Measurements from ENCODE around the gene PLEKHG7. TPM values are rescaled to one million over a fixed set of nuclear protein-coding genes. Genes with fewer than 3 reads are reported as not detected.
"Not testable (repeated sequence)": the region's sequence is repeated elsewhere in the genome, so short reads cannot be mapped to it uniquely, and the experiment has no call there.

PLEKHG7 gene
- total and polyA plus RNA-seq, 2 experiments from 2014 or later: not detected

DNA sequence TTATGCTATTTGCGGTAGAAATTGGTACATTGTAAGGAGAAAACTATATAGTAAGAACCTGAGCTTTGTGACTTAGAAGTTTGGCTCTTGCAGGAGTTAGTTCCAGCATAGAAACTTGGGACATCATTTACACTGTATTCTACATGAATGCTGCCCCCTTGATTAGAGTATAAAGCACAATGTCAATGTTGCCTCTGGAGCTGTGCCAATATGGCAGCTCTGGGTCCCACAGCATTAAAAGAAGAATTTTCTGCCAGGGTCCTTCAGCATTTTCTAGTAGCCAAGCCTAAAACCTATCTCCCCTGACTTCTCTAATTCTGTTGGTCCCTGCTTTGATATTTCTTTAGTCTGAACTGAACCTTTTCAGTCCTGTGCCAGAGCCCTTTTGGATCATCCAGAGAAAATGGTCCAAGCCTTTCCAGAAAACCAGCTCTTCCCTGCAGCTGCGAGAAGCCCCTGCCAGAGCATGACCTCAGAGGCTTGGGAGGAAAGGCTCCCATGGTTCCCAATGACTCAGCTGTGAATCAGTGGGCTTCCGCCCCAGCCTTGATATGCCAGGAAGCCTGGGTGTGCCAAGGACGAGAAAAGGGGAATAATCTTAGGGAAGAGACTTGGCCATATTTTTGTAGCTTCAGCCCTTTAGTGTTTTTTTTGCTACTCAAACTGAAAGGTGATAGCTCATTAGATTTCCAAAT is 43.2 kb downstream of the PLEKHG7 start:
- TF ChIP-seq, protein P1, sequence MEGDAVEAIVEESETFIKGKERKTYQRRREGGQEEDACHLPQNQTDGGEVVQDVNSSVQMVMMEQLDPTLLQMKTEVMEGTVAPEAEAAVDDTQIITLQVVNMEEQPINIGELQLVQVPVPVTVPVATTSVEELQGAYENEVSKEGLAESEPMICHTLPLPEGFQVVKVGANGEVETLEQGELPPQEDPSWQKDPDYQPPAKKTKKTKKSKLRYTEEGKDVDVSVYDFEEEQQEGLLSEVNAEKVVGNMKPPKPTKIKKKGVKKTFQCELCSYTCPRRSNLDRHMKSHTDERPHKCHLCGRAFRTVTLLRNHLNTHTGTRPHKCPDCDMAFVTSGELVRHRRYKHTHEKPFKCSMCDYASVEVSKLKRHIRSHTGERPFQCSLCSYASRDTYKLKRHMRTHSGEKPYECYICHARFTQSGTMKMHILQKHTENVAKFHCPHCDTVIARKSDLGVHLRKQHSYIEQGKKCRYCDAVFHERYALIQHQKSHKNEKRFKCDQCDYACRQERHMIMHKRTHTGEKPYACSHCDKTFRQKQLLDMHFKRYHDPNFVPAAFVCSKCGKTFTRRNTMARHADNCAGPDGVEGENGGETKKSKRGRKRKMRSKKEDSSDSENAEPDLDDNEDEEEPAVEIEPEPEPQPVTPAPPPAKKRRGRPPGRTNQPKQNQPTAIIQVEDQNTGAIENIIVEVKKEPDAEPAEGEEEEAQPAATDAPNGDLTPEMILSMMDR (IDR thresholded peaks at IDR 0.05; ENCODE audit: low read depth, low read length): no peak
- Histone ChIP-seq H3K4me1 (ENCODE audit: low read depth) (no peaks in the 10 kb centered on the region), H3K27me3 (no peaks in the 10 kb centered on the region), H3K4me3 (no peak overlapping the region), H3K27ac (no peak overlapping the region), H3K9me3 (ENCODE audit: low read depth) (no peaks in the 10 kb centered on the region), H3K36me3 (no peaks in the 10 kb centered on the region)
- peak in 1 of 2 donors; percentile 95 for DNase-seq (ENCODE audit: low read depth in 1 of 2, low spot score in 1 of 2)

- no peaks in the 10 kb centered on the region for H3K27me3 ChIP-seq
- H3K4me1 ChIP-seq (ENCODE audit: low read depth): no peaks in the 10 kb centered on the region
- TF ChIP-seq, protein P1 (IDR thresholded peaks at IDR 0.05; ENCODE audit: low read depth, low read length): no peak
- no peaks in the 10 kb centered on the region for H3K9me3 ChIP-seq (ENCODE audit: low read depth)
- DNase-seq (ENCODE audit: low read depth in 1 of 2, low spot score in 1 of 2): no peak
- H3K36me3 ChIP-seq: no peaks in the 10 kb centered on the region
- no peak overlapping the region for H3K27ac ChIP-seq
- H3K4me3 ChIP-seq: no peak overlapping the region
These were observed 44.4 kb downstream of the PLEKHG7 start for GRCh38 chr12:92747151-92747550.

DNA sequence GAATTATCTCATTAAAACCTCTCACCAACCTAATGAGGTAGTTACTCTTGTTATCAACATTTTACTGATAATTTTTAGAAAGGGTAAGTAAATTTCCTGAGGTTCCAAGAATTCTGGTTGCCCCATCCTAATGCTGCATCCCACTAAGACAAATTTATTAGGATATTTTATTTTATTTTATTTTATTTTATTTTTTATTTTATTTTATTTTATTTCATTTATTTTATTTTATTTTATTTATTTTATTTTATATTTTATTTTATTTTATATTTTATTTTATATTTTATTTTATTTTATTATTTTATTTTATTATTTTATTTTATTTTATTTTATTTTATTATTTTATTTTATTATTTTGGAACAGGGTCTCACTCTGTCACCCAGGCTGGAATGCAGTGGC is 46.9 kb downstream of the PLEKHG7 start:
- not testable (repeated sequence) for H3K27ac ChIP-seq; H3K4me1 ChIP-seq (ENCODE audit: low read depth); H3K36me3 ChIP-seq; H3K27me3 ChIP-seq; H3K4me3 ChIP-seq; H3K9me3 ChIP-seq (ENCODE audit: low read depth); DNase-seq (ENCODE audit: low read depth in 1 of 2, low spot score in 1 of 2)

DNA sequence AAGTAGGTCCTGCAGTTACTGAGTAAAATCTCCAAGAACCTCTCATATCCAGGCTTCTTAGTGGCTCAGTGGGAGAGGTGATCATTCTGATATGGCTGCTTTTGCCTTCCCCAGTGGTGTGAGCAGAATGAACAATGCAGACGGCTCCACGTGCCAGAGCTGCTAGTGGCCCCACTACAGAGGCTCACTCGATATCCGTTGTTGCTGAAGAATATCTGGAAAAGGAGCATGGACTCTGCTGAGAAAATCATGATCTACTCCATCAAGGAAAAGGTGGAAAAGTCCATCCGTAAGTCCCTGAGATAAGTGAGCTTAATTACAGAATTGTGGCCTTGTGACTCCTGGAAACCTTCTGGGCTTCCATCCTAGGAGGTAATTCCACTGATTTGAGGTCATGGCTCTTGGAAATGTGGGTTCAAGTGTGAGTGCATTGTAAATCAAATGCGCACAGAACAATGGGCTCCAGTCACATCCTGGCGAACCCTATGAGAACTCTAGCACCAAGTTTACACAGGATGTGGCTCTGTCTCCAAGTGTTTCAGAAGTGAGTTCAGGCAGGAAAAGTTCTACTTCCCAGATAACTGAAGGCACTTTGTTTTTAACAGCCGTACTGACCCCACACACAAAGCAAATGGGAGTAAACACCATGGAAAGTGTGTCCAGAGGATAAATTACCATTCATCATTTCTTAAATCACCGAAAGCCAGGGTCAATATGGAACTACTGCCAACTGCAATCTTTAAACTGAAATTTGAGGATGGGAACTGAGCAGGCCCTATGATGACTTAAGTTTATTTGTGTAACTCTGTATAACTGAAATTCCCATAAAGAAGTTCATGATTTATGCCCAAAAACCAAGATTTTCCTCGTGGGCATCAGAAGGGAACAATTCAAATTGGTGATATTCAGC is 51.4 kb downstream of the PLEKHG7 start:
- H3K27ac ChIP-seq: no peak overlapping the region
- TF ChIP-seq, protein P1 (IDR thresholded peaks at IDR 0.05; ENCODE audit: low read depth, low read length): no peak
- H3K27me3 ChIP-seq: no peaks in the 10 kb centered on the region
- H3K4me3 ChIP-seq: no peak overlapping the region
- no peaks in the 10 kb centered on the region for H3K4me1 ChIP-seq (ENCODE audit: low read depth)
- no peak for DNase-seq (ENCODE audit: low read depth in 1 of 2, low spot score in 1 of 2)
- no peaks in the 10 kb centered on the region for H3K9me3 ChIP-seq (ENCODE audit: low read depth)
- no peaks in the 10 kb centered on the region for H3K36me3 ChIP-seq

GRCh38 chr12:92756898-92757596 is 54.3 kb downstream of the PLEKHG7 start:
- no peak overlapping the region for H3K27ac ChIP-seq
- H3K4me1 ChIP-seq (ENCODE audit: low read depth): no peaks in the 10 kb centered on the region
- H3K36me3 ChIP-seq: no peaks in the 10 kb centered on the region
- no peak for DNase-seq (ENCODE audit: low read depth in 1 of 2, low spot score in 1 of 2)
- no peaks in the 10 kb centered on the region for H3K9me3 ChIP-seq (ENCODE audit: low read depth)
- no peak overlapping the region for H3K4me3 ChIP-seq
- no peaks in the 10 kb centered on the region for H3K27me3 ChIP-seq
- TF ChIP-seq, protein P1 (IDR thresholded peaks at IDR 0.05; ENCODE audit: low read depth, low read length): no peak

Data from cardiac muscle cell (in vitro differentiated cells and primary cell).